PC-9 (cell line): ENCODE results near the gene DSG1. TPM values are rescaled to one million over a fixed set of nuclear protein-coding genes. Genes with fewer than 3 reads are reported as not detected.

Source experiments
- BruUV-seq: library from RNA; stranded (reverse); fragments of 400-500 nt; replicated peaks from 2 replicates; lab custom pipeline; 2021; lab: Mats Ljungman, UMichigan
- CTCF ChIA-PET: fragments of 300-600 bp; sonication (Branson Sonifier 250); formaldehyde crosslinking; loops from one replicate; lab custom pipeline; 2022; ENCODE audit warnings: antibody characterized with exemption; lab: Charles Lee
- POLR2A ChIA-PET: fragments of 300-600 bp; sonication (Branson Sonifier 250); formaldehyde crosslinking; loops from one replicate; lab custom pipeline; 2022; ENCODE audit warnings: antibody characterized with exemption; ENCODE audit not compliant: unreplicated experiment; lab: Charles Lee
- DNase-seq, 2 experiments: peaks; one replicate each; pipeline versions ENCODE4 v3.0.0 to v3.0.0-alpha.2; 2015 to 2022; ENCODE audit warnings: mixed read lengths in 1 of 2
- H2AFZ ChIP-seq: fragments of 200-600 bp; sonication (generic); 2 replicates; pipeline ENCODE4 v1.8.1; 2017; ENCODE audit warnings: antibody characterized with exemption
- H3F3A ChIP-seq: fragments of 200-600 bp; sonication (generic); 2 replicates; pipeline ENCODE4 v1.8.1; 2017; ENCODE audit warnings: antibody characterized with exemption, mild to moderate bottlenecking, low read depth; ENCODE audit not compliant: insufficient read depth
- H3K27ac ChIP-seq: fragments of 200-600 bp; sonication (generic); 2 replicates; pipeline ENCODE4 v1.6.1; 2016; ENCODE audit warnings: mixed run types
- H3K27me3 ChIP-seq: fragments of 200-600 bp; sonication (generic); 2 replicates; pipeline ENCODE4 v1.6.1; 2016; ENCODE audit warnings: low read depth, mixed run types; ENCODE audit not compliant: insufficient read depth
- H3K36me3 ChIP-seq: fragments of 200-600 bp; sonication (generic); 2 replicates; pipeline ENCODE4 v1.6.1; 2016; ENCODE audit warnings: low read depth, mixed run types
- H3K4me1 ChIP-seq: fragments of 200-600 bp; sonication (generic); replicated peaks from 2 replicates; pipeline ENCODE4 v1.6.1; 2016; ENCODE audit warnings: mixed run types; ENCODE audit not compliant: insufficient read depth
- H3K4me2 ChIP-seq: fragments of 200-600 bp; sonication (generic); 2 replicates; pipeline ENCODE4 v1.6.1; 2017; ENCODE audit warnings: mixed run types
- H3K4me3 ChIP-seq: fragments of 200-600 bp; sonication (generic); 2 replicates; pipeline ENCODE4 v1.6.1; 2016; ENCODE audit warnings: mixed run types
- H3K79me2 ChIP-seq: fragments of 200-600 bp; sonication (generic); 2 replicates; pipeline ENCODE4 v1.6.1; 2017; ENCODE audit warnings: low read depth, mixed run types
- H3K9me2 ChIP-seq: fragments of 200-600 bp; sonication (generic); 2 replicates; pipeline ENCODE4 v1.8.1; 2017; ENCODE audit warnings: mild to moderate bottlenecking; ENCODE audit not compliant: insufficient read depth
- H3K9me3 ChIP-seq: fragments of 200-600 bp; sonication (generic); 2 replicates; pipeline ENCODE4 v1.8.1; 2016; ENCODE audit warnings: low read depth; ENCODE audit not compliant: insufficient read depth
- H4K20me1 ChIP-seq: fragments of 200-600 bp; sonication (generic); 2 replicates; pipeline ENCODE4 v1.8.1; 2017; ENCODE audit not compliant: insufficient read depth
- EZH2 ChIP-seq: fragments of 200-600 bp; sonication (generic); IDR thresholded peaks from 2 replicates; pipeline ENCODE4 v1.8.0; 2017; ENCODE audit warnings: antibody characterized with exemption, low read depth
- intact Hi-C: fragments of 100-400 bp; cut with micrococcal nuclease; formaldehyde crosslinking; loops from one replicate; pipeline ENCODE4 v1.10.0; 2022; ENCODE audit not compliant: unreplicated experiment
- total RNA-seq: library from RNA; stranded (reverse); gene quantifications from 2 replicates; pipeline ENCODE4 v1.2.3, GENCODE V29; 2021
- TF ChIP-seq, protein P1 (sequence below): fragments of 200-600 bp; sonication (generic); conservative IDR thresholded peaks from 2 replicates; pipeline ENCODE4 v1.6.1; 2017; ENCODE audit warnings: mixed run types, antibody characterized with exemption, mild to moderate bottlenecking, moderate library complexity

DSG1 gene
- total RNA-seq, 1 experiment from 2014 or later: not detected

DNA sequence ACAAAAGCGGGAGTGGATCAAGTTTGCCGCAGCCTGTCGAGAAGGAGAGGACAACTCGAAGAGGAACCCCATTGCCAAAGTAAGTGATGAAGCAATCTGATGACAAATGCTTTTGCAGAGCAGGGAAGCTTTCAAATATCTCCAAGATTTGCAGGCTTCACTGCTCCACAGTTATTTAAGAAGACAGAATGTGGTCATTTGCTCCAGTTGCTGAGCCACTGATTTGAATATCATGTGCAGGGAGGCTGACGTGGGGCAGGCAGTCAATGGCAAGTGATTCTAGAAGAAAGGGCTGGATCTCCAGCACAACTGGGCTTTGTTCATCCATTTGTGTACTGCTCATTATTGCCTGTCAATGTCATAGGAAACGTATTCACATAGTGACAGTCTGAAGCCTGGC, 68.8 kb downstream of the DSG1 start:
- CTCF ChIA-PET: no interaction called here

DNA sequence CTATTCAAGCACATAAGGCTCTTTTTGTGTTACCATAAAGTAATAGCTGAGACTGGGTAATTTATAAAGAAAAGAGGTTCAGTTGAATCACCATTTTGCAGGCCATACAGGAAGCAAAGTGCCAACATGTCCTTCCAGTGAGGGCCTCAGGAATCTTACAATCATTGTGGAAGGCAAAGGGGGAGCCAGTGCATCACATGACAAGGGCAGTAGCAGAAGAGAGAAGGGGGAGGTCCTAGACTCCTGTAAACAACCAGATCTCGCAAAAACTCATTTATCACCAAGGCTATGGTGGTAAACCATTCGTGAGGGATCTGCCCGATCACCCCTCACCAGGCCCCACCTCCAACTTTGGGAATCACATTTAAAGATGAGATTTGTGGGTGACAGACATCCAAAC, 75.3 kb downstream of the DSG1 start:
- no TSS peak for BruUV-seq
- no peaks in the 10 kb centered on the region for H3K79me2 ChIP-seq
- H2AFZ ChIP-seq: no peak overlapping the region
- H3K27ac ChIP-seq: no peak overlapping the region
- CTCF ChIA-PET: interaction anchor here (0.5 kb wide), 1 partner anchor 30 kb away, joined by 3 read pairs; no protein-coding TSS in a partner anchor
- H3K4me2 ChIP-seq: no peak overlapping the region
- no peak overlapping the region for H3K4me3 ChIP-seq
- H3K36me3 ChIP-seq: no peaks in the 10 kb centered on the region
- no peaks in the 10 kb centered on the region for H3F3A ChIP-seq
- H3K27me3 ChIP-seq: no peaks in the 10 kb centered on the region
- no peaks in the 10 kb centered on the region for H3K9me2 ChIP-seq
- no peak for DNase-seq
- intact Hi-C loops: no loop called here
- H4K20me1 ChIP-seq: no peaks in the 10 kb centered on the region
- TF ChIP-seq, protein P1, sequence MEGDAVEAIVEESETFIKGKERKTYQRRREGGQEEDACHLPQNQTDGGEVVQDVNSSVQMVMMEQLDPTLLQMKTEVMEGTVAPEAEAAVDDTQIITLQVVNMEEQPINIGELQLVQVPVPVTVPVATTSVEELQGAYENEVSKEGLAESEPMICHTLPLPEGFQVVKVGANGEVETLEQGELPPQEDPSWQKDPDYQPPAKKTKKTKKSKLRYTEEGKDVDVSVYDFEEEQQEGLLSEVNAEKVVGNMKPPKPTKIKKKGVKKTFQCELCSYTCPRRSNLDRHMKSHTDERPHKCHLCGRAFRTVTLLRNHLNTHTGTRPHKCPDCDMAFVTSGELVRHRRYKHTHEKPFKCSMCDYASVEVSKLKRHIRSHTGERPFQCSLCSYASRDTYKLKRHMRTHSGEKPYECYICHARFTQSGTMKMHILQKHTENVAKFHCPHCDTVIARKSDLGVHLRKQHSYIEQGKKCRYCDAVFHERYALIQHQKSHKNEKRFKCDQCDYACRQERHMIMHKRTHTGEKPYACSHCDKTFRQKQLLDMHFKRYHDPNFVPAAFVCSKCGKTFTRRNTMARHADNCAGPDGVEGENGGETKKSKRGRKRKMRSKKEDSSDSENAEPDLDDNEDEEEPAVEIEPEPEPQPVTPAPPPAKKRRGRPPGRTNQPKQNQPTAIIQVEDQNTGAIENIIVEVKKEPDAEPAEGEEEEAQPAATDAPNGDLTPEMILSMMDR: no peak
- peaks cover 9% of the 10 kb centered on the region; the same call in 1 of the 2 replicates for H3K4me1 ChIP-seq
- POLR2A ChIA-PET: no interaction called here
- no peaks in the 10 kb centered on the region for H3K9me3 ChIP-seq

More for the DNA sequence above, 68.8 kb downstream of the DSG1 start:
- Histone ChIP-seq H3K4me1 (no peaks in the 10 kb centered on the region), H3K36me3 (no peaks in the 10 kb centered on the region), H3K4me3 (no peak overlapping the region), H3K27ac (no peak overlapping the region), H3F3A (no peaks in the 10 kb centered on the region), H4K20me1 (no peaks in the 10 kb centered on the region), H3K9me2 (no peaks in the 10 kb centered on the region), H3K79me2 (no peaks in the 10 kb centered on the region), H2AFZ (no peak overlapping the region), H3K9me3 (no peaks in the 10 kb centered on the region), H3K4me2 (no peak overlapping the region), H3K27me3 (no peaks in the 10 kb centered on the region)
- TF ChIP-seq EZH2: no peak
- TF ChIP-seq, protein P1: no peak
- intact Hi-C loops: no loop called here
- no TSS peak for BruUV-seq
- DNase-seq: peak in 1 of 2 experiments; percentile 42
- POLR2A ChIA-PET: no interaction called here

DNA sequence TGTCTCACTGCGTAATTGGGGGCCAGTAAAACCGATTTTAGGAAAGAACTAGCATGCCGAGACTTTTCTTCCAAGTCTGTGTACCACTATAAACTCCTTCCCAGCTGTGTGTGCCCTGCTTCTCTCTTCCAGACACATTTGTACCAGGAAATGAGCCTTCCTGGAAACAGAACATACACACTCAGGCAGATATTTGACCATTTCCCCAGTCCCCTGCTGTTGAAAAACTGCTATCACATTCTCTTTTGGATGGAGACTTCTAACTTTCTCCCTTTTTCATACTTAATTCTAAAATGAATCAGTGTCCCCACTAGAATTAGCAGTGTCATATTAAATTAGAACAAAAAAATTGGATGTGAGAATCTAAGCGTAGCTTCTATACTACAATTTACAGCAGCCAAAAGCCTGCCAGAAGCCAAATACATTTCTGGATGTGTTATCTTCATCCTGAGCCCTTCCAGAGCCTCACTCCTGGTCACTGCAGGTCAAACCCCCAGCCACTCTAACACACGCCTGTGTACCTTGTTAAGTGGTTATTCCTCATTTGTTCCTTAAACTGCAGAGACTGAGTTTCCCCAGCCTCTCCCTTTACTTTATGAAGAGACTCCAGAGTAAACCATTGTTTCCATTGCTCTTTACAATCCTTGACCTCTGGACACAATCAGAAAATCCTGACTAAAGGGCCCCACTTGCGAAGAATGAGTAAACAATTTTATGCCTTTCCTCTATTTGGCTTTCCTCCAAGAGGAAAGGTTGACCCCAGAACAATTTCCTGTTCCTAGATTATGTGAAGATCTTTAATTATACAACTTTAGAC, 79.0 kb downstream of the DSG1 start:
- intact Hi-C loops: no loop called here
- Histone ChIP-seq H3K36me3 (no peaks in the 10 kb centered on the region), H3K27me3 (no peaks in the 10 kb centered on the region), H3K9me3 (no peaks in the 10 kb centered on the region), H3K9me2 (no peaks in the 10 kb centered on the region), H3K27ac (no peak overlapping the region), H3K4me3 (no peak overlapping the region), H3F3A (no peaks in the 10 kb centered on the region), H3K79me2 (no peaks in the 10 kb centered on the region), H3K4me2 (no peak overlapping the region), H2AFZ (no peak overlapping the region), H3K4me1 (peaks cover 18% of the 10 kb centered on the region), H4K20me1 (no peaks in the 10 kb centered on the region)
- no TSS peak for BruUV-seq
- TF ChIP-seq, protein P1: no peak
- TF ChIP-seq EZH2: no peak
- ChIA-PET CTCF (no interaction called here), POLR2A (no interaction called here)
- no peak for DNase-seq
